GM12878 (cell line): Measurements from ENCODE around the gene ZBTB16. TPM values are rescaled to one million over a fixed set of nuclear protein-coding genes. Genes with fewer than 3 reads are reported as not detected.

ENCODE experiments used
- ATAC-seq: fragments of 200-7000 bp; cut with Tn5 transposase; 3 replicates; pipeline ENCODE4 v1.9.1; 2020; ENCODE audit warnings: mild to moderate bottlenecking, moderate library complexity
- BruUV-seq: library from RNA; stranded (reverse); fragments of 400-500 nt; replicated peaks from 2 replicates; lab custom pipeline; 2021; lab: Mats Ljungman, UMichigan
- CTCF ChIA-PET: fragments of 300-600 bp; sonication (Branson Sonifier 250); formaldehyde crosslinking; extraction: SDS; loops from one replicate; lab custom pipeline; 2021; ENCODE audit warnings: inconsistent platforms; lab: Yijun Ruan, JAX
- POLR2A ChIA-PET: fragments of 350-600 bp; formaldehyde crosslinking; extraction: SDS; loops from one replicate; lab custom pipeline; 2021; ENCODE audit warnings: inconsistent platforms; lab: Charles Lee
- RAD21 ChIA-PET: fragments of 300-600 bp; sonication (Branson Sonifier 250); formaldehyde crosslinking; loops from one replicate; lab custom pipeline; 2023; ENCODE audit warnings: antibody characterized with exemption; ENCODE audit not compliant: unreplicated experiment; lab: Charles Lee
- SMC1A ChIA-PET: fragments of 300-600 bp; sonication (Branson Sonifier 250); formaldehyde crosslinking; loops from one replicate; lab custom pipeline; 2023; ENCODE audit not compliant: unreplicated experiment, uncharacterized antibody; lab: Charles Lee
- DNase-seq: peaks from one replicate; pipeline ENCODE4 v3.0.0-alpha.2; 2011; ENCODE audit warnings: low read depth, low spot score
- FAIRE-seq: peaks from 3 replicates; lab custom pipeline; 2011; peaks lifted over from hg19 to GRCh38; lab: Jason Lieb, UNC
- H2AFZ ChIP-seq: 2 replicates; pipeline ENCODE4 v1.6.0; 2011; ENCODE audit warnings: low read depth, low read length, control low read depth; ENCODE audit not compliant: control insufficient read depth
- H3K27ac ChIP-seq: 2 replicates; pipeline ENCODE4 v1.5.1; 2011; ENCODE audit warnings: control low read depth; ENCODE audit not compliant: control insufficient read depth, insufficient read depth
- H3K27me3 ChIP-seq, 2 experiments: replicated peaks in 1 of 2; 2 replicates each; pipeline versions ENCODE4 v1.6.0 to v1.6.1; 2011; ENCODE audit warnings: low read length in 1 of 2; ENCODE audit not compliant: control insufficient read depth in 2 of 2, insufficient read depth in 2 of 2
- H3K36me3 ChIP-seq, 2 experiments: 2 replicates each; pipeline ENCODE4 v1.5.1; 2011; ENCODE audit warnings: low read length in 1 of 2; ENCODE audit not compliant: control insufficient read depth in 2 of 2, insufficient read depth in 2 of 2
- H3K4me1 ChIP-seq: 2 replicates; pipeline ENCODE4 v1.6.1; 2011; ENCODE audit warnings: mild to moderate bottlenecking, low read length, moderate library complexity, mixed read lengths; ENCODE audit not compliant: control insufficient read depth, insufficient read depth
- H3K4me2 ChIP-seq: 2 replicates; pipeline ENCODE4 v1.6.0; 2011; ENCODE audit warnings: control low read depth; ENCODE audit not compliant: control insufficient read depth, insufficient read depth
- H3K4me3 ChIP-seq: fragments of 200-600 bp; sonication (generic); 2 replicates; pipeline ENCODE4 v1.5.1; 2016
- H3K79me2 ChIP-seq: 2 replicates; pipeline ENCODE4 v1.6.0; 2011; ENCODE audit warnings: low read length; ENCODE audit not compliant: control insufficient read depth, insufficient read depth
- H3K9ac ChIP-seq: 2 replicates; pipeline ENCODE4 v1.8.0; 2011; ENCODE audit warnings: low read length, control low read depth, mixed read lengths; ENCODE audit not compliant: control insufficient read depth, insufficient read depth
- H3K9me3 ChIP-seq: replicated peaks from 3 replicates; pipeline ENCODE4 v1.5.1; 2011; ENCODE audit warnings: mild to moderate bottlenecking, low read length; ENCODE audit not compliant: control insufficient read depth, insufficient read depth
- H4K20me1 ChIP-seq: 2 replicates; pipeline ENCODE4 v1.6.0; 2011; ENCODE audit not compliant: control insufficient read depth, insufficient read depth
- EGR1 ChIP-seq, 2 experiments: IDR thresholded peaks; 1 replicate in 1 of 2; 2 replicates in 1 of 2; pipeline ENCODE4 v1.6.1; 2011 to 2012; ENCODE audit warnings: low read depth in 2 of 2, low read length in 2 of 2, borderline replicate concordance in 1 of 2, mild to moderate bottlenecking in 1 of 2, moderate library complexity in 1 of 2
- ETV6 ChIP-seq, 2 experiments: fragments of 450-650 bp in 1 of 2; IDR thresholded peaks in 1 of 2; conservative IDR thresholded peaks in 1 of 2; 2 replicates each; pipeline ENCODE4 v1.6.1; 2014; ENCODE audit warnings: antibody characterized with exemption in 1 of 2, borderline replicate concordance in 1 of 2, low read depth in 1 of 2, mild to moderate bottlenecking in 1 of 2, moderate library complexity in 1 of 2
- FOXK2 ChIP-seq: fragments of 450-650 bp; IDR thresholded peaks from 2 replicates; pipeline ENCODE4 v1.6.1; 2017; ENCODE audit warnings: mild to moderate bottlenecking, moderate library complexity
- MYB ChIP-seq: fragments of 150-350 bp; IDR thresholded peaks from 2 replicates; pipeline ENCODE4 v1.6.1; 2014; ENCODE audit warnings: mild to moderate bottlenecking, low read depth, low read length, borderline replicate concordance
- NBN ChIP-seq: fragments of 450-650 bp; IDR thresholded peaks from 2 replicates; pipeline ENCODE4 v1.6.1; 2016
- NFYA ChIP-seq: IDR thresholded peaks from 2 replicates; pipeline ENCODE4 v1.6.1; 2011; ENCODE audit warnings: low read depth, mild to moderate bottlenecking, low read length, improper control_type of control experiment, borderline replicate concordance
- NR2F1 ChIP-seq: fragments of 450-650 bp; conservative IDR thresholded peaks from 2 replicates; pipeline ENCODE4 v1.6.1; 2017; ENCODE audit warnings: mild to moderate bottlenecking
- PKNOX1 ChIP-seq: fragments of 450-650 bp; IDR thresholded peaks from 2 replicates; pipeline ENCODE4 v1.6.1; 2016; ENCODE audit warnings: mild to moderate bottlenecking
- PML ChIP-seq: IDR thresholded peaks from 2 replicates; pipeline ENCODE4 v1.6.1; 2012; ENCODE audit warnings: low read length, inconsistent platforms
- POLR2AphosphoS5 ChIP-seq: IDR thresholded peaks from 2 replicates; pipeline ENCODE4 v1.6.1; 2011; ENCODE audit warnings: mild to moderate bottlenecking, low read length, inconsistent platforms
- RELB ChIP-seq: fragments of 450-650 bp; IDR thresholded peaks from 2 replicates; pipeline ENCODE4 v1.6.1; 2017; ENCODE audit warnings: low read depth, mild to moderate bottlenecking, moderate library complexity
- STAT1 ChIP-seq: fragments of 450-650 bp; conservative IDR thresholded peaks from 2 replicates; pipeline ENCODE4 v1.6.1; 2014; ENCODE audit warnings: antibody characterized with exemption, mild to moderate bottlenecking
- SUPT20H ChIP-seq: IDR thresholded peaks from 2 replicates; pipeline ENCODE4 v1.6.1; 2011; ENCODE audit warnings: low read depth, mild to moderate bottlenecking, low read length, moderate library complexity, borderline replicate concordance; ENCODE audit not compliant: control insufficient read depth
- SUZ12 ChIP-seq: fragments of 200-600 bp; sonication (generic); IDR thresholded peaks from one replicate; pipeline ENCODE4 v1.6.1; 2018; ENCODE audit warnings: antibody characterized with exemption, mild to moderate bottlenecking; ENCODE audit not compliant: unreplicated experiment
- ZNF274 ChIP-seq: IDR thresholded peaks from one replicate; pipeline ENCODE4 v1.8.0; 2011; ENCODE audit not compliant: insufficient read length, insufficient read depth
- WGBS: methylation state at CpG from one replicate; pipeline ENCODE4 v1.1.6; 2016; ENCODE audit warnings: low lambda C conversion rate; ENCODE audit not compliant: insufficient replicate concordance, insufficient coverage; ENCODE audit errors: missing lambda C conversion rate; 5-methylcytosine and 5-hydroxymethylcytosine counted together
- in situ Hi-C: fragments of 300-500 bp; cut with MboI; formaldehyde crosslinking; loops from 9 replicates; pipeline ENCODE4 v1.14.3; 2018; ENCODE audit warnings: mixed read lengths
- intact Hi-C: fragments of 100-400 bp; cut with micrococcal nuclease; formaldehyde crosslinking; loops from one replicate; pipeline ENCODE4 v1.14.2; 2022; ENCODE audit not compliant: unreplicated experiment
- polyA plus RNA-seq, 11 experiments: library from polyadenylated mRNA; depleted of rRNA in 4 of 11; unstranded in 6 of 11; stranded (reverse) in 5 of 11; fragments of >200 nt; fragmentation: Nextera tagmentation in 4 of 11; fragmentation: Illumina TruSeq in 1 of 11; extraction: Ambion mirVana in 4 of 11; extraction: Trizol in 1 of 11; gene quantifications; 1 replicate in 1 of 11; 2 replicates in 10 of 11; pipeline versions ENCODE4 v1.2.1 to v1.2.3, GENCODE V29; 2011 to 2016; ENCODE audit warnings: inconsistent platforms in 2 of 11, missing spikeins in 2 of 11, low read depth in 1 of 11
- total RNA-seq, 4 experiments: library from RNA; depleted of rRNA in 3 of 4; stranded (reverse); fragments of >200 nt in 3 of 4; fragmentation: Illumina TruSeq in 1 of 4; extraction: Trizol in 1 of 4; gene quantifications; 2 replicates each; pipeline versions ENCODE4 v1.2.1 to v1.2.3, GENCODE V29; 2013 to 2021
- TF ChIP-seq, protein P1 (sequence below): IDR thresholded peaks from 2 replicates; pipeline ENCODE4 v1.6.1; 2012; ENCODE audit warnings: low read depth, low read length, improper control_type of control experiment
- TF ChIP-seq, protein P2 (sequence below): fragments of 450-650 bp; IDR thresholded peaks from 2 replicates; pipeline ENCODE4 v1.6.1; 2018; ENCODE audit warnings: mild to moderate bottlenecking, low read depth, moderate library complexity; ENCODE audit not compliant: partially characterized antibody

ZBTB16 gene
- total and polyA plus RNA-seq, 10 of the 15 experiments (the other 5 are each of a cell fraction or from before 2014, with no cell fraction given) = 0.38 TPM; not detected in 9

- Histone ChIP-seq H3K4me2 (no peak overlapping the region), H3K36me3 (no peaks in the 10 kb centered on the region), H4K20me1 (no peaks in the 10 kb centered on the region), H3K4me3 (no peak overlapping the region), H3K9ac (no peak overlapping the region), H3K9me3 (no peaks in the 10 kb centered on the region), H3K27ac (no peak overlapping the region), H2AFZ (no peak overlapping the region), H3K79me2 (no peaks in the 10 kb centered on the region), H3K27me3 (no peaks in the 10 kb centered on the region; a peak in 2 of 4 replicates), H3K4me1 (no peaks in the 10 kb centered on the region)
- intact Hi-C loops = no loop called here
- ChIA-PET SMC1A (no interaction called here), CTCF (no interaction called here), POLR2A (no interaction called here), RAD21 (no interaction called here)
- in situ Hi-C loops = no loop called here
- 18% methylated on average over 3 of the region's 3 CpGs for WGBS
- DNase-seq = no peak
- no peak for ATAC-seq
- BruUV-seq = no TSS peak
- no peak for FAIRE-seq
- TF ChIP-seq MYB (no peak), FOXK2 (no peak), NFYA (no peak), SUZ12 (no peak), RELB (no peak), NR2F1 (no peak), NBN (no peak), PML (no peak), ETV6 (conservative IDR thresholded peaks at IDR 0.05 in 1 of 2, IDR thresholded peaks at IDR 0.05 in 1 of 2; ENCODE audit: borderline replicate concordance in 1 of 2, low read depth in 1 of 2) (no peak), ZNF274 (no peak), POLR2AphosphoS5 (no peak), EGR1 (IDR thresholded peaks at IDR 0.05; ENCODE audit: borderline replicate concordance in 1 of 2, low read depth in 2 of 2, low read length in 2 of 2) (no peak), SUPT20H (no peak), PKNOX1 (no peak), STAT1 (no peak)
- TF ChIP-seq, protein P1, sequence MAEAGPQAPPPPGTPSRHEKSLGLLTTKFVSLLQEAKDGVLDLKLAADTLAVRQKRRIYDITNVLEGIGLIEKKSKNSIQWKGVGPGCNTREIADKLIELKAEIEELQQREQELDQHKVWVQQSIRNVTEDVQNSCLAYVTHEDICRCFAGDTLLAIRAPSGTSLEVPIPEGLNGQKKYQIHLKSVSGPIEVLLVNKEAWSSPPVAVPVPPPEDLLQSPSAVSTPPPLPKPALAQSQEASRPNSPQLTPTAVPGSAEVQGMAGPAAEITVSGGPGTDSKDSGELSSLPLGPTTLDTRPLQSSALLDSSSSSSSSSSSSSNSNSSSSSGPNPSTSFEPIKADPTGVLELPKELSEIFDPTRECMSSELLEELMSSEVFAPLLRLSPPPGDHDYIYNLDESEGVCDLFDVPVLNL = no peak
- TF ChIP-seq, protein P2, sequence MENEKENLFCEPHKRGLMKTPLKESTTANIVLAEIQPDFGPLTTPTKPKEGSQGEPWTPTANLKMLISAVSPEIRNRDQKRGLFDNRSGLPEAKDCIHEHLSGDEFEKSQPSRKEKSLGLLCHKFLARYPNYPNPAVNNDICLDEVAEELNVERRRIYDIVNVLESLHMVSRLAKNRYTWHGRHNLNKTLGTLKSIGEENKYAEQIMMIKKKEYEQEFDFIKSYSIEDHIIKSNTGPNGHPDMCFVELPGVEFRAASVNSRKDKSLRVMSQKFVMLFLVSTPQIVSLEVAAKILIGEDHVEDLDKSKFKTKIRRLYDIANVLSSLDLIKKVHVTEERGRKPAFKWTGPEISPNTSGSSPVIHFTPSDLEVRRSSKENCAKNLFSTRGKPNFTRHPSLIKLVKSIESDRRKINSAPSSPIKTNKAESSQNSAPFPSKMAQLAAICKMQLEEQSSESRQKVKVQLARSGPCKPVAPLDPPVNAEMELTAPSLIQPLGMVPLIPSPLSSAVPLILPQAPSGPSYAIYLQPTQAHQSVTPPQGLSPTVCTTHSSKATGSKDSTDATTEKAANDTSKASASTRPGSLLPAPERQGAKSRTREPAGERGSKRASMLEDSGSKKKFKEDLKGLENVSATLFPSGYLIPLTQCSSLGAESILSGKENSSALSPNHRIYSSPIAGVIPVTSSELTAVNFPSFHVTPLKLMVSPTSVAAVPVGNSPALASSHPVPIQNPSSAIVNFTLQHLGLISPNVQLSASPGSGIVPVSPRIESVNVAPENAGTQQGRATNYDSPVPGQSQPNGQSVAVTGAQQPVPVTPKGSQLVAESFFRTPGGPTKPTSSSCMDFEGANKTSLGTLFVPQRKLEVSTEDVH = no peak
Observed at GRCh38 chr11:114092953-114093352, 33.4 kb downstream of the ZBTB16 start.
